HCT116 (cell line): ENCODE data around the gene KLHL18. TPM values are rescaled to one million over a fixed set of nuclear protein-coding genes. Genes with fewer than 3 reads are reported as not detected.

Experiments used
- ATAC-seq: fragments of 200-7000 bp; cut with Tn5 transposase; 2 replicates; pipeline ENCODE4 v1.9.1; 2020; ENCODE audit warnings: mild to moderate bottlenecking, moderate library complexity
- BruUV-seq: library from RNA; stranded (reverse); fragments of 400-500 nt; replicated peaks from 2 replicates; lab custom pipeline; 2021; lab: Mats Ljungman, UMichigan
- CTCF ChIA-PET: fragments of 300-600 bp; sonication (Branson Sonifier 250); formaldehyde crosslinking; loops from one replicate; lab custom pipeline; 2021; ENCODE audit warnings: antibody characterized with exemption; lab: Charles Lee
- POLR2A ChIA-PET: fragments of 300-600, 350-600 bp; sonication (Branson Sonifier 250); formaldehyde crosslinking; loops from one replicate; lab custom pipeline; 2021; ENCODE audit warnings: antibody characterized with exemption; lab: Charles Lee
- RAD21 ChIA-PET, 2 experiments: fragments of 300-600 bp; sonication (Branson Sonifier 250); formaldehyde crosslinking; loops; one replicate each; lab custom pipeline; 2023; ENCODE audit warnings: low total read pairs in 2 of 2; ENCODE audit not compliant: uncharacterized antibody in 2 of 2, unreplicated experiment in 2 of 2, low non-redundant PET in 1 of 2; lab: Charles Lee
- DNase-seq: peaks from one replicate; pipeline ENCODE4 v3.0.0-alpha.2; 2010; ENCODE audit warnings: low read depth, low spot score
- H2AFZ ChIP-seq: fragments of 200-600 bp; shearing (Covaris generic), sonication (generic); 2 replicates; pipeline ENCODE4 v1.6.1; 2017; ENCODE audit warnings: low read depth, mixed run types, mixed read lengths, antibody characterized with exemption, low read length; ENCODE audit not compliant: poor library complexity, severe bottlenecking
- H3K27ac ChIP-seq: 2 replicates; pipeline ENCODE4 v1.5.1; 2012; ENCODE audit warnings: low read depth, low read length
- H3K27me3 ChIP-seq: fragments of 200-600 bp; sonication (generic); 2 replicates; pipeline ENCODE4 v1.6.1; 2016; ENCODE audit warnings: mixed run types, low read length, mixed read lengths; ENCODE audit not compliant: insufficient read depth
- H3K36me3 ChIP-seq, 2 experiments: fragments of 200-500 bp in 1 of 2; fragments of 200-600 bp in 1 of 2; sonication (Bioruptor generic) in 1 of 2; sonication (generic) in 1 of 2; 2 replicates each; pipeline versions ENCODE4 v1.5.1 to v1.6.1; 2014 to 2016; ENCODE audit warnings: low read length in 2 of 2, inconsistent platforms in 1 of 2, mixed read lengths in 1 of 2, mixed run types in 1 of 2; ENCODE audit not compliant: insufficient read depth in 2 of 2, control insufficient read depth in 1 of 2
- H3K4me1 ChIP-seq, 2 experiments: fragments of 200-600 bp in 1 of 2; sonication (generic) in 1 of 2; 2 replicates each; pipeline versions ENCODE4 v1.5.1 to v1.6.1; 2012 to 2017; ENCODE audit warnings: low read length in 2 of 2, inconsistent platforms in 1 of 2, mild to moderate bottlenecking in 1 of 2, mixed read lengths in 1 of 2, mixed run types in 1 of 2, moderate library complexity in 1 of 2; ENCODE audit not compliant: insufficient read depth in 2 of 2, control insufficient read depth in 1 of 2
- H3K4me2 ChIP-seq: fragments of 200-600 bp; sonication (generic); 2 replicates; pipeline ENCODE4 v1.6.1; 2017; ENCODE audit warnings: mixed run types, low read length, mixed read lengths
- H3K4me3 ChIP-seq, 2 experiments: fragments of 200-600 bp in 1 of 2; sonication (generic) in 1 of 2; replicated peaks in 1 of 2; 2 replicates each; pipeline ENCODE4 v1.5.1; 2011 to 2016; ENCODE audit warnings: low read length in 2 of 2, control low read depth in 1 of 2, low read depth in 1 of 2, mild to moderate bottlenecking in 1 of 2, mixed read lengths in 1 of 2, mixed run types in 1 of 2
- H3K79me2 ChIP-seq: fragments of 200-600 bp; sonication (generic); 2 replicates; pipeline ENCODE4 v1.6.1; 2017; ENCODE audit warnings: mild to moderate bottlenecking, mixed run types, low read length, moderate library complexity, mixed read lengths; ENCODE audit not compliant: insufficient read depth
- H3K9ac ChIP-seq: fragments of 200-600 bp; sonication (generic); 2 replicates; pipeline ENCODE4 v1.6.1; 2016; ENCODE audit warnings: low read length, mixed read lengths
- H3K9me2 ChIP-seq: fragments of 200-600 bp; sonication (generic), shearing (Covaris generic); 2 replicates; pipeline ENCODE4 v1.6.1; 2017; ENCODE audit warnings: mixed run types, mild to moderate bottlenecking, moderate library complexity; ENCODE audit not compliant: insufficient read depth
- H3K9me3 ChIP-seq, 2 experiments: fragments of 200-500 bp in 1 of 2; fragments of 200-600 bp in 1 of 2; sonication (Bioruptor generic) in 1 of 2; sonication (generic) in 1 of 2; 2 replicates each; pipeline ENCODE4 v1.6.1; 2014 to 2017; ENCODE audit warnings: low read length in 2 of 2, mixed read lengths in 2 of 2, inconsistent platforms in 1 of 2, low read depth in 1 of 2, mild to moderate bottlenecking in 1 of 2, mixed run types in 1 of 2, moderate library complexity in 1 of 2; ENCODE audit not compliant: control insufficient read depth in 1 of 2, insufficient read depth in 1 of 2
- H4K20me1 ChIP-seq: fragments of 200-600 bp; sonication (generic), shearing (Covaris generic); 2 replicates; pipeline ENCODE4 v1.6.1; 2017; ENCODE audit warnings: mixed run types, mild to moderate bottlenecking, moderate library complexity; ENCODE audit not compliant: insufficient read depth
- EGR1 ChIP-seq: IDR thresholded peaks from 2 replicates; pipeline ENCODE4 v1.6.1; 2012; ENCODE audit warnings: low read depth
- EZH2phosphoT487 ChIP-seq: fragments of 200-600 bp; IDR thresholded peaks from 2 replicates; pipeline ENCODE4 v1.6.1; 2018; ENCODE audit warnings: antibody characterized with exemption, borderline replicate concordance
- POLR2A ChIP-seq: IDR thresholded peaks from 2 replicates; pipeline ENCODE4 v1.7.0; 2011; ENCODE audit warnings: borderline replicate concordance; ENCODE audit not compliant: insufficient read depth, insufficient read length; ENCODE audit errors: extremely low read depth
- SIN3A ChIP-seq: IDR thresholded peaks from 2 replicates; pipeline ENCODE4 v1.6.1; 2012; ENCODE audit warnings: low read depth
- SRF ChIP-seq: IDR thresholded peaks from 2 replicates; pipeline ENCODE4 v1.6.1; 2012; ENCODE audit warnings: low read depth
- ZFX ChIP-seq: fragments of 450-650 bp; IDR thresholded peaks from 2 replicates; pipeline ENCODE4 v1.6.1; 2017
- ZNF274 ChIP-seq: fragments of 200-500 bp; sonication (Bioruptor generic); IDR thresholded peaks from 2 replicates; pipeline ENCODE4 v1.6.1; 2014; ENCODE audit warnings: mild to moderate bottlenecking, low read depth, low read length, inconsistent platforms
- intact Hi-C: fragments of 100-400 bp; cut with micrococcal nuclease; formaldehyde crosslinking; loops from 2 replicates; pipeline ENCODE4 v1.10.0; 2022
- total RNA-seq: library from RNA; stranded (reverse); gene quantifications from one replicate; pipeline ENCODE4 v1.2.1, GENCODE V29; 2021; ENCODE audit not compliant: unreplicated experiment
- TF ChIP-seq, protein P1 (sequence below): IDR thresholded peaks from 2 replicates; pipeline ENCODE4 v1.6.1; 2012; ENCODE audit warnings: low read depth
- TF ChIP-seq, protein P2 (sequence below): IDR thresholded peaks from 2 replicates; pipeline ENCODE4 v1.6.1; 2012
- TF ChIP-seq, protein P3 (sequence below): IDR thresholded peaks from 2 replicates; pipeline ENCODE4 v1.6.1; 2011; ENCODE audit warnings: mild to moderate bottlenecking, low read length, moderate library complexity; ENCODE audit not compliant: insufficient replicate concordance; ENCODE audit errors: extremely low read depth

KLHL18 gene
- total RNA-seq, 1 experiment from 2014 or later: 32.3 TPM

DNA sequence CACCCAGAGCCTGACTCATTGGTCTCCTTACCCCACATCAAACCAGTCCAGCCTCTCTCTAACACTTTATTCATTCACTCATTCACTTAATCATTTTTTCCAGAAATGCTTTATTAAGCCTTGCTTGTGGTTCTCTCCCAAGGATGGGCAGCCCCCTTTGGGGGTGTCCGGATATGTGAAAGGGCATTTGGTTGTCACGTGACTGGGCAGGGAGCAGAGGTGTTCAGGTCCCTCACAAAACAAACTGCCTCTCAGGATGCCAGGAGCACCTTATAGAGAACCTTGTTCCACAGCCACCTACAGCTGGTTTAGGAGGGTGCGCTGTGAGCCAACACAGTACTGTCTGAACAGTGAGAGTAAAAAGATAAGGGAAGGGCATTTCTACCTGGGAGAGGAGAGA, 72.3 kb downstream of the KLHL18 start:
- POLR2A ChIA-PET: no interaction called here
- Histone ChIP-seq H3K4me2 (no peak overlapping the region), H3K9me2 (no peaks in the 10 kb centered on the region), H3K36me3 (no peaks in the 10 kb centered on the region), H3K4me1 (peaks cover 0 to 7% of the 10 kb centered on the region in 2 experiments; a peak in 2 of 4 replicates), H2AFZ (no peak overlapping the region), H3K9ac (no peak overlapping the region), H3K4me3 (no peak overlapping the region), H4K20me1 (no peaks in the 10 kb centered on the region), H3K9me3 (peaks cover 5 to 15% of the 10 kb centered on the region in 2 experiments; a peak in 3 of 4 replicates), H3K27ac (no peak overlapping the region), H3K79me2 (no peaks in the 10 kb centered on the region), H3K27me3 (no peaks in the 10 kb centered on the region)
- CTCF ChIA-PET: no interaction called here
- ATAC-seq: no peak
- DNase-seq: no peak
- intact Hi-C loops: no loop called here
- RAD21 ChIA-PET: no interaction called here
- no peak for TF ChIP-seq EZH2phosphoT487
- TF ChIP-seq SIN3A: no peak
- TF ChIP-seq, protein P1, sequence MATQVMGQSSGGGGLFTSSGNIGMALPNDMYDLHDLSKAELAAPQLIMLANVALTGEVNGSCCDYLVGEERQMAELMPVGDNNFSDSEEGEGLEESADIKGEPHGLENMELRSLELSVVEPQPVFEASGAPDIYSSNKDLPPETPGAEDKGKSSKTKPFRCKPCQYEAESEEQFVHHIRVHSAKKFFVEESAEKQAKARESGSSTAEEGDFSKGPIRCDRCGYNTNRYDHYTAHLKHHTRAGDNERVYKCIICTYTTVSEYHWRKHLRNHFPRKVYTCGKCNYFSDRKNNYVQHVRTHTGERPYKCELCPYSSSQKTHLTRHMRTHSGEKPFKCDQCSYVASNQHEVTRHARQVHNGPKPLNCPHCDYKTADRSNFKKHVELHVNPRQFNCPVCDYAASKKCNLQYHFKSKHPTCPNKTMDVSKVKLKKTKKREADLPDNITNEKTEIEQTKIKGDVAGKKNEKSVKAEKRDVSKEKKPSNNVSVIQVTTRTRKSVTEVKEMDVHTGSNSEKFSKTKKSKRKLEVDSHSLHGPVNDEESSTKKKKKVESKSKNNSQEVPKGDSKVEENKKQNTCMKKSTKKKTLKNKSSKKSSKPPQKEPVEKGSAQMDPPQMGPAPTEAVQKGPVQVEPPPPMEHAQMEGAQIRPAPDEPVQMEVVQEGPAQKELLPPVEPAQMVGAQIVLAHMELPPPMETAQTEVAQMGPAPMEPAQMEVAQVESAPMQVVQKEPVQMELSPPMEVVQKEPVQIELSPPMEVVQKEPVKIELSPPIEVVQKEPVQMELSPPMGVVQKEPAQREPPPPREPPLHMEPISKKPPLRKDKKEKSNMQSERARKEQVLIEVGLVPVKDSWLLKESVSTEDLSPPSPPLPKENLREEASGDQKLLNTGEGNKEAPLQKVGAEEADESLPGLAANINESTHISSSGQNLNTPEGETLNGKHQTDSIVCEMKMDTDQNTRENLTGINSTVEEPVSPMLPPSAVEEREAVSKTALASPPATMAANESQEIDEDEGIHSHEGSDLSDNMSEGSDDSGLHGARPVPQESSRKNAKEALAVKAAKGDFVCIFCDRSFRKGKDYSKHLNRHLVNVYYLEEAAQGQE: no peak
- no peak for TF ChIP-seq POLR2A
- no TSS peak for BruUV-seq

DNA sequence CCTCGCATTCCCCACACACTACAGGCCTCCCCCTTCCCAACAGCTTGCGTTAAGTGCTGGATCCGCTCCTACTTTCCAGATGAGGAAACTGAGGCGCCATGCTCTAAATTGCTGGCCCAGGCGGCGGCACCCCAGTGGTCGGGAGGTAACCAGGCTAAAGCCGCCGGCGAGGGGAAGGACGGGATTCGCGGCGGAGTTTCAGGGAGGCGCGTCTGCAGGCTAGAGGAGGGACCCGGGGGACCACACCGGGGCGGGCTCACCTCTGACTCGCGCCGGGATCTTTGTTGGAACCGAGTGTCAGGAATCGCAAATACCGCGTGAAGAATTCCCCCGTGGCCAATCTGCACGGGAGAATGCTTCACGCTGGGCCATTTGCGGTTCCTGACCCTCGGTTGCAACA, 73.5 kb downstream of the KLHL18 start:
- Histone ChIP-seq H3K9ac (no peak overlapping the region), H3K36me3 (no peaks in the 10 kb centered on the region), H3K4me1 (peaks cover 0 to 18% of the 10 kb centered on the region in 2 experiments; a peak in 2 of 4 replicates), H3K79me2 (no peaks in the 10 kb centered on the region), H3K27me3 (no peaks in the 10 kb centered on the region), H3K9me2 (no peaks in the 10 kb centered on the region), H2AFZ (no peak overlapping the region), H3K9me3 (peaks cover 5 to 15% of the 10 kb centered on the region in 2 experiments; a peak in 3 of 4 replicates), H3K4me2 (no peak overlapping the region), H3K4me3 (no peak overlapping the region), H4K20me1 (no peaks in the 10 kb centered on the region), H3K27ac (no peak overlapping the region)
- ChIA-PET POLR2A (no interaction called here), CTCF (no interaction called here), RAD21 (no interaction called here)
- ATAC-seq (no peak), DNase-seq (no peak)
- intact Hi-C loops: no loop called here
- BruUV-seq: no TSS peak
- TF ChIP-seq, protein P2, sequence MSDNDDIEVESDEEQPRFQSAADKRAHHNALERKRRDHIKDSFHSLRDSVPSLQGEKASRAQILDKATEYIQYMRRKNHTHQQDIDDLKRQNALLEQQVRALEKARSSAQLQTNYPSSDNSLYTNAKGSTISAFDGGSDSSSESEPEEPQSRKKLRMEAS: no peak
- no peak for TF ChIP-seq SRF
- TF ChIP-seq SIN3A: no peak
- no peak for TF ChIP-seq ZFX
- TF ChIP-seq ZNF274: no peak
- TF ChIP-seq, protein P1: no peak
- TF ChIP-seq, protein P3, sequence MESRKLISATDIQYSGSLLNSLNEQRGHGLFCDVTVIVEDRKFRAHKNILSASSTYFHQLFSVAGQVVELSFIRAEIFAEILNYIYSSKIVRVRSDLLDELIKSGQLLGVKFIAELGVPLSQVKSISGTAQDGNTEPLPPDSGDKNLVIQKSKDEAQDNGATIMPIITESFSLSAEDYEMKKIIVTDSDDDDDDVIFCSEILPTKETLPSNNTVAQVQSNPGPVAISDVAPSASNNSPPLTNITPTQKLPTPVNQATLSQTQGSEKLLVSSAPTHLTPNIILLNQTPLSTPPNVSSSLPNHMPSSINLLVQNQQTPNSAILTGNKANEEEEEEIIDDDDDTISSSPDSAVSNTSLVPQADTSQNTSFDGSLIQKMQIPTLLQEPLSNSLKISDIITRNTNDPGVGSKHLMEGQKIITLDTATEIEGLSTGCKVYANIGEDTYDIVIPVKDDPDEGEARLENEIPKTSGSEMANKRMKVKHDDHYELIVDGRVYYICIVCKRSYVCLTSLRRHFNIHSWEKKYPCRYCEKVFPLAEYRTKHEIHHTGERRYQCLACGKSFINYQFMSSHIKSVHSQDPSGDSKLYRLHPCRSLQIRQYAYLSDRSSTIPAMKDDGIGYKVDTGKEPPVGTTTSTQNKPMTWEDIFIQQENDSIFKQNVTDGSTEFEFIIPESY: no peak
- no peak for TF ChIP-seq EGR1
- no peak for TF ChIP-seq EZH2phosphoT487
